Dedifferentiated amniotic fluid mesenchymal stem cell (primary cell): Measurements from ENCODE around the gene ENPP3.
"Not testable (repeated sequence)": the region's sequence is repeated elsewhere in the genome, so short reads cannot be mapped to it uniquely, and the experiment has no call there.

Experiments
- DNase-seq: peaks from one replicate; pipeline ENCODE4 v3.0.0-alpha.2; 2016; ENCODE audit errors: extremely low spot score

Gene ENPP3

DNA sequence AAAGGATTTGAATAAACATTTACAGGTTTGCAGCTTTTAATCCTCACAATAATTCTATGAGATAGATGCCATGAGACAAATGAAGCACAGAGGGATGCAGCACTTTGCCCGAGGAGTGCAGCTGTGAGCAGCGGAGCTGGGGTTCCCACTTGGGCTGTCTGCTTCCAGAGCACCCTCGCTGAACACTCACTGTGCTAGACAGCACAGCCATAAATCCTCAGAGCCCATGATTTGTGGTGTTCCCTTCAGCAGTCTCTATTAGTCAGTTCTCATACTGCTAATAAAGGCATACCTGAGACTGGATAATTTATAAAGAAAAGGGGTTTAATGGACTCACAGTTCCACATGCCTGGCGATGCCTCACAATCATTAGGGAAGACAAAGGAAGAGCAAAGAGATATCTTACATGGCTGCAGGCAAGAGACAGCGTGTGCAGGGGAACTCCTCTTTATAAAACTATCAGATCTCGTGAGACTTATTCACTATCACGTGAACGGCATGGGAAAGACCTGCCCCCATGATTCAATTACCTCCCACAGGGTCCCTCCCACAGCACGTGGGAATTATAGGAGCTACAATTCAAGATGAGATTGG is 99.0 kb downstream of the ENPP3 start:
- no peak for DNase-seq

DNA sequence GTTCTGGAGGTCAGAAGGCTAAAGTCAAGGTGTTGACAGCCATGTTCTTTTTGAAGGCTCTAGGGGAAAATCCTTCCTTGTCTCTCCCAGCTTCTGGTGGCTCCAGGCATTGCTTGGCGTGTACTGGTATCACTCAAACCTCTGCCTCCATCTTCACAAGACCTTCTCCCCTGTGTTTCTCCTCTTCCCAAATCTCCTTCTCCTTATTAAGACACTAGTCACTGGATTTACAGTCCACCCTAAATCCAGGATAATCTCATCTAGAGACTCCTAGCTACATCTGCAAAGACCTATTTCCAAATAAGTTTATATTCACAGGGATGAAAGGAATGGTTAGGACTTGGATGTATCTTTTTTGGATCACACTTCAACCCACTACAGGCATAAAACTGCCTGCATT is 99.7 kb downstream of the ENPP3 start:
- no peak for DNase-seq

DNA sequence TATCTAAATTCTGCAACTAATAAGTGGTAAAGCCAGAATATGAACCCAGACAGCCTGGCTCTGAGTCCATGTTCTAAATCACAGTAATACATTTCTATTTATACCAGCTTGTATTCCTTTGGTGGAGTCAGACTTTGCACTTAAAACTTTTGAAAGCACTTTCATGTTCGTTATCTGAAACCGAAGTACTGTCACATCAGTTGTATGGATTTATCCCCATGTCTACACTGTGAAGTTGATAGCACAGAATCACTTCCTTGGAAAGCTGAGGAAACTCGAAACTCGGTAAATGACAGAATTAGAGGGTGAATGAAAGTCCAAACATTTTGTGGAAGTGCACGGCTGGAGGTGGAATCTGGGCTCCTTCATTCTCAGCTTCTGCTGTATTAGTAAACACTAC is 102.0 kb downstream of the ENPP3 start:
- DNase-seq = no peak

DNA sequence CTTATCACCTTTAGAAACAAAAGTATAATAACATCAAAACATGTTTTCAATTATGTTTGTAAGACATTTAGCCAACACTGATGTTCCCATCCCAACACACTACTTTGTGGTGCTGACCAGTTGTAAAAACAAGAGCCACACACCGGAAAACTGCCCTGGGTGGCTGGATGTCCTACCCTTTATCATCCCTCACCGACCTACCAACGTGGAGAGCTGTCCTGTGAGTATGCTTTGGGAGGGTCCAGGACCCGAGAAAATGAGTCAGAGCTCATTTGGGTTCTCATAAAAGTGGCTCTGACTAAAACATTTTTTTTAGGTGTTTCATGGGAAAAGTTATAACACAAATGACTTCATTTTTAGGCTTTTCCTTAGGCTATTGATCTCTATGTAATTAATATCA is 103.1 kb downstream of the ENPP3 start:
- no peak for DNase-seq

DNA sequence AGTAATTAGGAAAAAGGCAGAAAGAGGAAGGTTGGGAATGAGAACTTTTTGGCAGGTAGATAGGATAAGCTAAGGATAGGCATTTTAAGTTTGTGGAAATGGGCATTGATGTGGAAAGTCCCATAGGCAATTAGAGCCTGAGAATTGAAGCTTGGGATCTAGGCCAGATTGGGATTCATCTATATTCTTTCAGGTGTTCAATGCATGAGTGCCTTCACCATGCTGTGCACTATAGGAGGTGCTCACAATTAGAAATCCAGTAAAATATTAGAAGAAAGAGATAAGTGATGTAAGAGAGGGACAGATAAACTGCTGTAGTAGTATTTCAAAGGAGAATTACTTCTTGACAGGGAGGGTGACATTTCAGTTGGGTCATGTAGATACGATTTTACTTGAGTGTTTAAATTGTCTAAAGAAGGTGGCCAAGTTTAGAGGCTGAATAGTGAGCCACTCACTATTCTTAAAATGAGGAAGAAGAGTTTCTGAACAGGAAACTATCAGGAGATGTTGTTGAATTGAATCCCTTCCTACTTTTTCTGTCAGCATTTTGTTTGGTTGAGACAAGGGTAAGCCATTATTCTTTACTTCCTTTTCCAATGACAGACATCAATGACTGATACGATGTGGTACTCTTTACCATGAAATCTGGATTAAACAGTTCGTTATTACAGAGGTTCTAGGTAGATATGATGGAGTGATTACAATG is 104.7 kb downstream of the ENPP3 start:
- no peak for DNase-seq

DNA sequence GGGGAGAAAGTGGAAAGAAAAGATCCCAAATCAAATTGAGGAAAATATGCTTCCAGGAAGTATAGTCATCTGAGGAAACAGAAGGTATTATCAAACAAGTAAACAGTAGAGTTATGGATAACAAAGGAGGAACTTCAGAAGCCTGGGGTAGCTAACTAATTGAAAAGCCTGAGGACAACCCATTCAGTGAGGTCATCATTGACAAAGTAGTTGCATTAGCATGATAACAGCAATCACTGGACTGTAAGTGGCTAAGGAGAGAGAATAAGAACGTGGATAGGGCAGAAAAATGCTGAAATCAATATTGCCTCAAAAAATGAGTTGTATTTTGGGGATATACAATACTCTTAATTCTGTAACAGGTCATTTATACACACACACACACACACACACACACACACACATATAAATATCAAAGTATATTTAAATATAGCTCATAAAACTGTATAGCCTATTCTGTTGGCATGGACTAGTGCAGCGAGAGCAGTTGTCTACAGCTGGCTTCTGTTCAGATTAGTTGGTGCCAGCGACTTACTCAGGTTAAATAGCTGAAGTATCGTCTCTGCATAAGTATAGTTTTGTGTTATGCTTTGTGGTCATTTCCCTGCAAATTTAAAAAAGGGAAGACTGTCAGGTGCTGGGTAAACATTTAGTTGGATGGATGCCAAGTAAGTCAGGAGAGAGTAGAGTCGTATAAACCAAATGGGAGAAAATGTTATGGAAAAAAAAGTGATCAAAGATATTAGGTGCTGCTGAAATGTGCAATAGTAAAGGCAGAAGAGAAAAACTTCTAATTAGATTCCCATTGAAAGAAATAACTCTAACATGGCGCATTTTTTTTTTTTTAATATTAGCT is 107.6 kb downstream of the ENPP3 start:
- no peak for DNase-seq

DNA sequence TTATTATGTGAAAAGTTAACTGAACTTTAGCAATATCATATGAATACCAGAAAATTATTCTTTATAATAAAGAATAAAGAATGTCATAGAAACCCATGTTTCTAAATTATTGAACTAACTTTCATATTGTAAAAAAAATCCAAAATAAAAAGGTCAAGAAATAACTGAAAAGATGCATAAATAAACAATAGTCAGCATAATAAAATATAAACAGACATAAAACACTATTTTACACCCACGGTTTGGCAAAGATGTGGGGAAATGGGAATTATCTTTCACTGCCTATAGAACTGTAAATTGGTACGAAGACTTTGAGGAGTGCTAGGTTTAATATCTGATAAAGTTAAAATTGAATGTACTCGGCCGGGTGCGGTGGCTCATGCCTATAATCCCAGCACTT is 108.4 kb downstream of the ENPP3 start:
- no peak for DNase-seq

DNA sequence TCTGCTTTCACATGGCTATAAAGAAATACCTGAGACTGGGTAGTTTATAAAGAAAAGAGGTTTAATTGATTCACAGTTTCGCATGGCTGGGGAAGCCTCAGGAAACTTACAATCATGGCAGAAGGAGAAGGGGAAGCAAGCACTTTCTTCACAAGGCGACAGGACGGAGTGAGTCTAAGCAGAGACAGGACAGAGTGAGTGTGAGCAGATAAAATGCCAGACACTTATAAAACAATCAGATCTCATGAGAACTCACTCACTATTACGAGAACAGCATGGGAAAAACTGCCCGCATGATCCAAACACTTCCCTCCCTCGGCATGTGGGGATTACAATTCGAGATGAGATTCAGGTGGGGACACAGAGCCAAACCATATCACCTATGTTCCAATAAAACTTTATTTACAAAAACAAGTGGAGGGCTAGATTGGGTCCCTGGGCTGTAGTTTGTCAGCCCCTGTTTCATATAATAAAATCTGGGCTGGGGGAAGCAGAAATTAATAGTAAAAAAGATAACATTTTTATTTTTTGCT is 110.8 kb downstream of the ENPP3 start:
- DNase-seq = no peak

DNA sequence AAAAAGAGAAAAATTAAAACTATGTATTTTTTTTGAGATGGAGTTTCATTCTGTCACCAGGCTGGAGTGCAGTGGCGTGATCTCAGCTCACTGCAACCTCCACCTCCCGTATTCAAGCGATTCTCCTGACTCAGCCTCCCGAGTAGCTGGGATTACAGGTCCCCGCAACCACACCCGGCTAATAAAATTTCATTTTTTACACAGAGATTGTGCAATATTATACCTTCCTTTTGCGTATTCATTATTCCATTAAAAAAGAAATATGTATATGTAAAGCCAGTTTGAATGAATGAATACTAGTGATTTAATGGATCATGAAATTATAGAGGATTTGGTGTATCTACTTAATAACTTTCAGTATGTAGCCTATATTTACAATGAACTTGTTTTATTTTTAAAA is 111.9 kb downstream of the ENPP3 start:
- DNase-seq = no peak

DNA sequence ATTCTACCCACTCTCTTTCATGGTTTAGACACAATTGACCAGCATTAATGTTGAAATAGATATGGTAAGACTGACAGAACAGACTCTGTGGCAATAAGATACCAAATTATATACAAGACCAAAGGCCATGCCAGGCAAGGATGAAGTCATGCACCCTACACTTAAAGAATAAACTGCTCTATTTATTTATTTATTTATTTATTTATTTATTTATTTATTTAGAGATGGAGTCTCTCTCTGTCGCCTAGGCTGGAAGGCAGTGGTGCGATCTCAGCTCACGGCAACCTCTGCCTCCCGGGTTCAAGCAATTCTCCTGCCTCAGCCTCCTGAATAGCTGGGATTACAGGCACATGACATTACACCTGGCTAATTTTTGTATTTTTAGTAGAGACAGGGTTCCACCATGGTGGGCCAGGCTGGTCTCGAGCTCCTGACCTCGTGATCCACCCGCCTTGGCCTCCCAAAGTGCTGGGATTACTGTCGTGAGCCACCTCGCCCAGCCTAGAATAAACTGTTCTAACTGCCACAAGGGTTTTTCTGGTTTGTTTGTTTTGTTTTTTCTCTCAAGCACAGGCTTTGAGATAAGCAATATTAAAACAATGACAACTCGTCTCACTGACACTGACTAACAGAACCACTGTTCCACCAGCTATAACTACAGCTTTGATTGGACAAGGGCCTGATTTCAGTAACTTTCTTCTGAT is 114.1 kb downstream of the ENPP3 start:
- DNase-seq = not testable (repeated sequence)

DNA sequence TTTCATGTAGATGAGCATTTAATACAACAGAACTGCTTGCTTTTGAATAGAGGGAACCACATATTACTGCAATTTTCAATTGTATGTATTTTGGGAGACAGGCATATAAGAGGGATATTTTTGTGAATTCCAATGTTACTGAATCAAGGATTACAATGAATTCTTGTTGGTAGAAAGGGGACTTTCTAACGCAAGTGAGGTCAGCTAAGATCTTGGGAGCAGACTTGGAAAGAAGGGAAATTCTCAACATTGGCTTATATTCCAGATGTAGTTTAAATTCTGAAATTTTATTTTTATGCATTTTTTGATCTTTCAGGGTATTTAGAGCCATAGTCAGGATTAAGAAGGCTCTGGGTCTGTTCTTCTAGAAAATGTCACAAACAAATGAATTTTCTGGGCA is 117.0 kb downstream of the ENPP3 start:
- DNase-seq = peak; percentile 63

DNA sequence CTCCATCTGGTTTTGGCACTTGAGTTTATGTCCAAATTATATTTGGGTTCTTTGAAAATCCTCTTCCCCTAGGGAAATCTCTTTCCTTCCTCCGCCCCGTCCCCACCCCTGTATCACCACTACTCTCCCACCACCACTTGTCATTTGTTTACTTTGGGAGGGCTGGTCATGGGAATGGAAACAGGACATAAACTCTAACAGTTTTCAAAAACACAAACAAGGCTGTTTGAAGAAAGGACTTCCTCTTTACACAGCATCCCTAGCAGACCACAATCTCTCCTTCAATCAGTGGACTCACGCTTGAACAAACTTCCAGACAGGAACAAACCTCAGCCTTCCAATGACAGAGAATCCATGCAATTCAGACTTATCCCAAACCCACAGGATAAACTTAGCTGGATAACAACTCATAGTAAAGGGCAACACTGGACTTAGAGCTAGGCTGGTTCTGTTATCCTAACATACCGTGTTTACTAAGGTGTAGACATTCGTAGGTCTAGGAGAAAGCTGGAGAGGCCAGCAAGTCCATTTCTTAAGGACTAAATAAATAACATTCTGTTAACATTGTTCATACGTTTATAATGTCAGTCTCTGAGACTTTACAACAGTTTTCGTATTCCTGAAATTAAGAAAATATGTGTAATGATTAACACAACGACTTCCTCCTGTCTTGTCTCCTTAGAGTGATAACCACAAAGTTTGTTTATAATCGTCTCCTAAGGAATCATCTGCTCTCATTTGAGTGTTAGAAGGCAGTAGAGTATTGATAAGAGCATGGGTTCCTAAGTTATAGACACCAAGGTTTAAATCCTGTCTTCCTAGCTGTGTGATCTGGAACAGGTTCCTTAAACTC is 117.8 kb downstream of the ENPP3 start:
- peak; percentile 23 for DNase-seq

DNA sequence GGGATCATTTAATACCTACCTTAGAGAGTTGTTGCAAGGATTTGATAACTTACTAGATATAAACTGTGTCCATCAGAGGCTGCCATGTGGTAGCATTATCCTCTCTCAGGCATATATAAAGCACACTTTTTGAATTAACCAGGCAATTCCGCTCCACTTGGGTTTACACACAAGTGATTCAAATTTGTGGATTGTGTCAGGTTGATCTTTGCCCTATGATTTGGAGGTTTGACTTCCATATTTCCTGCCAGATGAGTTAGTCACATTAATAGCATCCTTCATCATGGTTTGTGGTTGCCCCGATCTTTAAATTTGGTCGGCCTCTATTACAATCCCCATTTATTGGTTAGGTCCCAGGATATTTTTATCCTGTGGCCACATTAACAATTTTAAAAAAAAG is 118.5 kb downstream of the ENPP3 start:
- peak; percentile 29 for DNase-seq

DNA sequence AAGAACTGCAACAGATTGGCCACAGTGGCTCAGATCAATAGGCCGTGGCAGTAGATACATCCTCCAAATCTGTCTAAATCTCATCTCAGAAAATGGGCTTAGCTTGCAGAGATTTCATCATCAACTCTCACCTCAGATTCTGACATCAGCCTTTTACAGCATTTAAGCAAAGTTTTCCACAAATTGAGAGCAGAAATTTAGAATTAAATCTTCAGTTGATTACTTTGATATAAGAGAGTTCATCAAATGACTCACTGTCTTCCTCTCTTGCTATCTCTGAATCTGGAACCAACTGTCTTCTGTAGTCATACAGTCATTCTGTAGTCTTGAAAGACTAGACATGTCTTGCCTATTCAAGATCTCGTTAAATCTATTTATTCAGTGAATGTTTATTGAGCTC is 118.9 kb downstream of the ENPP3 start:
- no peak for DNase-seq

DNA sequence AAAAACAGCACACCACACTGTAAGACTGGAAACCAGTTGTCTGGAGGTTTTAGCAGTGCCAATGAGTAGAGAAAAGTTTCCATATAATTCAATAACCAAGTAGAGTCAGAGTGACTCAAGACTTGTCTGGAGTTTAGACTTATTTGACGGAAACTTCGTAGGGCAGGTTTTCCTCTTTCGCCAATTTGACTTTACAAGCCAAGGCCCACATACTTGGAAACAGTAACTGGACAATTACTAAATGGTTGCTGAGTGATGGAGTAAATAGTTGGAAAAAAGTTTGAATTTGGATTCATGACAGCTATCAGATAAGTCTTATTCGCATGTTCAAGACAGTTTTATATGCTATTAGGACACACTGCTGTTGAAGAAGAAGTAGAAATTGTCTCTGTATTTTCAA is 121.8 kb downstream of the ENPP3 start:
- no peak for DNase-seq

DNA sequence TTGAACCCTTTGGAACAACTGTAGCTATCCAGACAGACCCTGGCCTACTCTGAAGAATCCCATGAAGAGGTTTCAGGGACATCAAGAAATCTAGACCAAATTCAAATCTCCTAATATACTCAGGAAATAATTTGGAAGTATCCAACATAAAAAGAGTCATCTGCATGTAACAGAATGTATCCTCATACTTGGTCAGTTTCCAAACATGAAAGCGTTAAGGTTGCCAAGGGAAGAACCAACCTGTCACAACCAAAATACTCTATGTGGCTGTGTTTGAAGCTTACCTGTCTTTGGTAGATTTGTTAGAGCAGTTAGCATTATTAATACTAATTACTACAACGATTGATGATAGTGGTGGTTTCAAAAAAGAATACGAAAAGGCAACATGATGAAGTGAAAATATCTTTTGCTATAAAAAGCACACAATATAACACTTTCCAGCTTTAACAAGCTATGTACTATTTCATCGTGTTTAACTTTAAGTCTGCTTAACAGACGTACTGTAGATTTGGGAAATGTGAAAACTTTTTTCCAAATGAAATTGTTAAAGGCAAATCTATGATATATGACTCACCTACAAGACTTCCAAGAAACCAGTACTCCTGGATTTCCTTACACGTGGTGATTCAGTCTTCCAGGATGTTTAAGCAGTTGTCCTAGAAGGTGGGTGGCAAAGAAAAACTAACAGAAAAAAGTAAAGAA is 124.1 kb downstream of the ENPP3 start:
- no peak for DNase-seq

DNA sequence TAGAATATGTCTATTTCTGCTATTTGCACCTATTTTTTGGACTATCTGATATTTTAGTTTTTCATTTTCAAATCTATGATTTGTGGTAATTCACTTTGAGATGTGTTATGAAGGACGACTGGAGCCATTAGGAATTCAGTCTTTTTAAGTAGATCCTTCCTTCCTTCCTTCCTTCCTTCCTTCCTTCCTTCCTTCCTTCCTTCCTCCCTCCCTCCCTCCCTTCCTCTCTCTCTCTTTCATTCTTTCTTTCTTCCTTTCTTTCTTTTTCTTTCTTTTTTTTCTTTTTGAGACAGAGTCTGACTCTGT is 124.6 kb downstream of the ENPP3 start:
- no peak for DNase-seq

DNA sequence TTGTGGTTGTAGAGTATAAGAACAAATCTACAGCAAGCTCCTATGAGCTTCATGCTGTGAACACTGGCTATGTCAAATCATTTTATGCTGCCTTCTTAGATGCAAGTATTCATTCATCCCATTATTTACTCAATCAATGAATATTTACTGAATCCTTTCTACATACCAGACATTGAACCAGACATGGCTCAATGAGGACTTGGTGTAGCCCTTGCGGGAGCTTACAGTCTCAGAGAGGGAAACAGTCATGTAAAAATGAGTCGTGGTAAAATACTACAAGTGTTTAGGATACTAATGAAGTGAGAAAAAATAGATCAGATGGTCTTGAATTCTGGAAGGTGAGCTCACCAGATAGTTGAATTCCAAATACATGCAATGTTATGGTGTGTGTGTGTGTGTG is 125.9 kb downstream of the ENPP3 start:
- no peak for DNase-seq

DNA sequence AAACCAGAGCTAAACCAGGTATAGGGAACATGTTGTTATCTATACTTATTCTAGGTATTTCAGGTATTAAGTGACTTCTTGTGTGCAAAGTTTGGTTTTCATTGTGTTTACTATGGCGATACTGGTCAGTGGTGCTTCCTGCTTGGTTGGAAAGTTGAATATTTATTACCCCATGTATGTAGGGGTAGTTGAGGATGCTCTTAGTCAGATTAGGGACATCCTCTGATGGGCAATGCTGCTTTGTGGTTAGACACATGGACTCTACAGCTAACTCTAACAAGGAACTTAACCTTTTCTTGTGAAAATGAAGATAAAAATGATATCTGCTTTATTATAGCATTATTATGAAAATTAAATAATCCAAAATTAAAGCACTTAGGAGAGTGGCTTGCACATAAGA is 126.6 kb downstream of the ENPP3 start:
- DNase-seq = no peak

DNA sequence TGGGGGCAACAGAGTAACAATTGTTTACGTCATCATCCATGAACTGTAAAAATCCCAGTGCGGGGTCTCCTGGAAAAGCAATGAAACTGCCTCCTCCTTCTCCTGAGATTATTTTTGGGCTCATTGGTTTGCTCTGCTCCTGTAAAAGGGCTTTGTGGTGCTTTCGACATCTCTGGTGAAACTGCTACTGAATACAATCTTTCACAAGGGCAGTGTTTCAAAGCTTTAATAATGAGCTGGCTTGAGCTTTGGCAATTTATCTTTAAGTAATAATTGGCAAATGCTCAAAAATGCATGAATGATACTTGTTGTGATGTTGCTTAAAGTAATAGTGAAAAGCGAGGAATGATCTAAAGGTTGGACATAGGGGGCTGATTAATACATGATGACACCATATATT is 127.2 kb downstream of the ENPP3 start:
- no peak for DNase-seq
